ENCODE measurements around the gene HIF1A.

- TF ChIP-seq CTCF (IDR thresholded peaks at IDR 0.05) (no peak), EZH2 (IDR thresholded peaks at IDR 0.05) (no peak)
These were observed 43.8 kb downstream of the HIF1A start for GRCh38 chr14:61739133-61739532.

Data from neural progenitor cell (in vitro differentiated cells).